Stimulated activated naive CD4-positive, alpha-beta T cell treated with Interleukin-2 at 50 U/mL for 16 hours (primary cell): ENCODE results near the gene INPP5A.

Experiments
- DNase-seq: peaks from one replicate; lab custom pipeline; 2025; lab: John Stamatoyannopoulos, UW

Gene INPP5A

GRCh38 chr10:132614431-132615340, 77.1 kb downstream of the INPP5A start:
- no peak for DNase-seq

GRCh38 chr10:132615341-132616169, 78.0 kb downstream of the INPP5A start:
- DNase-seq, result no peak

GRCh38 chr10:132616170-132616995, 78.8 kb downstream of the INPP5A start:
- DNase-seq, result peak; percentile 69

GRCh38 chr10:132616996-132617736, 79.6 kb downstream of the INPP5A start:
- DNase-seq, result no peak

GRCh38 chr10:132617737-132618052, 80.1 kb downstream of the INPP5A start:
- no peak for DNase-seq

GRCh38 chr10:132618158-132618919, 80.8 kb downstream of the INPP5A start:
- DNase-seq, result no peak

- DNase-seq, result no peak
Observed at GRCh38 chr10:132619927-132620326, 82.3 kb downstream of the INPP5A start.

- DNase-seq, result no peak
Observed at GRCh38 chr10:132624061-132624846, 86.7 kb downstream of the INPP5A start.

GRCh38 chr10:132624847-132625471, 87.4 kb downstream of the INPP5A start:
- DNase-seq, result no peak

- DNase-seq, result no peak
Observed at GRCh38 chr10:132626019-132626760, 88.6 kb downstream of the INPP5A start.

GRCh38 chr10:132626761-132627665, 89.4 kb downstream of the INPP5A start:
- no peak for DNase-seq

- no peak for DNase-seq
Observed at GRCh38 chr10:132627666-132628531, 90.3 kb downstream of the INPP5A start.

GRCh38 chr10:132628966-132629900, 91.6 kb downstream of the INPP5A start:
- no peak for DNase-seq

- DNase-seq, result no peak
Observed at GRCh38 chr10:132630156-132630555, 92.6 kb downstream of the INPP5A start.

- DNase-seq, result no peak
Observed at GRCh38 chr10:132630666-132631337, 93.2 kb downstream of the INPP5A start.
